HG02798 (cell line): ENCODE measurements around the gene THSD4.

Source experiments
- ATAC-seq: cut with Tn5 transposase; IDR thresholded peaks from one replicate; pipeline ENCODE4 v1.9.1; 2021; ENCODE audit warnings: mild to moderate bottlenecking; ENCODE audit not compliant: unreplicated experiment, poor library complexity

The THSD4 gene

DNA sequence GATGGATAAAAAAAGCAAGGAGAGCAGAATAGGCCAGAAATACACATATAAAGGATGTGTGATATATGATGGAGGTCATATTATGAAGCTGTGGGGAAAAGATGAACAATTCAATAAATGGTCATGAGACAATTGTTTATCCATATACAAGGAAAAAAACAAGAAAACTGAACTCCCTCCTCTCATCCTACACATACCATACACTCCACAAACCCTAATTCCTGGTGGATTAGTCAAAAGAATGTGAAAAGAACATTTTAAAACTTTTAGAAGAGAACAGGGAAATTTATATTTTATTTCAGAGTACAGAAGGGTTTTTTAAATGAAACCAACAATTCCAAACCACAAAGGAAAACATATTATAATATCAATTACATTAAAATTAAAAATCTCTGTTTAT lies 660.6 kb downstream of the THSD4 start:
- no peak for ATAC-seq

DNA sequence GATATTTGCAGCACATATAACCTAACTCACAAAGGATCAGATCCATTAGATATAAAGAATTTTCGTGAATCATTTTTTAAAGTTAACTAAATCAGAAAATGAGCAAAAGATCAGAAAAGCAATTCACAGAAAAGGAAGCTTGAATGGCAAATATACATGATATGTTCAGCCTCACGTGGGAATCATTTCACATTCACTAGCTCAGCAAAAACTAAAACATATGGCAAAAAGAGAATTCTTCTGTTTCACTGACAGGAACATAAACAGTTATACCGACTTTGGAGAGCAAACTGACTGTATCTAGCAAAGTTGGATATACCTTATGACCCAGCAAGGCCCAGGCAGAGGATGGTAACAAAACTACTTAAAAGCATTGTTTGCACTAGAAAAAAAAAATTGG lies 661.0 kb downstream of the THSD4 start:
- ATAC-seq, result no peak

DNA sequence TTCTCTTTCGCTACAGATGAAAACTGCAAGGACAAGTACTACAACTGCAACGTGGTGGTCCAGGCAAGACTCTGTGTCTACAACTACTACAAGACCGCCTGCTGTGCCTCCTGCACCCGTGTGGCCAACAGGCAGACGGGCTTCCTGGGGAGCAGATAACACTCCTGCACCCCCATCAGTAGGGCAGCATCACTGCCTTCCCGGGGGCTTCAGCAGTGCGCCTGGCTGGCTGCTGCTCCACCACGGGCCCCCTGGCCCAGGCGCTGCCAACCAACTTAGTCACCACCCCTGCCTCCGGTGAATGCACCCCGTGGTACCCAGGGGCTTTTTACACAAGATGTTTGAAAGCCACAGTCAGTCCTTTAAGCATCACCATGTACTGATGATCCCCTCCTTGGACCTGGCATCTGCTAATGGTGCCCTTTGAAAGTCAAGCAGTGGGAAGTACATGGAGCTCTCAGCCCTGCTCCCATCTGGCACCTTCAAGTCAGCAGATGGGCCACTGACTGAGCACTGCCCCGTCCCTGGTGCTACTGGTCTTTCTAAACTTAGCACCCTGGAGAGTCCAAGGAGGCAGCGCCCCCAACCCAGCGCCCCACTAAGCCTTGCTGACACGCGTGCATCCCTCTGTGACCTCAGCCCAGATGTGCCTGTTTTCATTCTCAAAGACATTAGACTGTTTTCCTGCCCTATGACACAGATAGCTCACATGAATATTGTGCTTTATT lies 662.1 kb downstream of the THSD4 start:
- no peak for ATAC-seq

DNA sequence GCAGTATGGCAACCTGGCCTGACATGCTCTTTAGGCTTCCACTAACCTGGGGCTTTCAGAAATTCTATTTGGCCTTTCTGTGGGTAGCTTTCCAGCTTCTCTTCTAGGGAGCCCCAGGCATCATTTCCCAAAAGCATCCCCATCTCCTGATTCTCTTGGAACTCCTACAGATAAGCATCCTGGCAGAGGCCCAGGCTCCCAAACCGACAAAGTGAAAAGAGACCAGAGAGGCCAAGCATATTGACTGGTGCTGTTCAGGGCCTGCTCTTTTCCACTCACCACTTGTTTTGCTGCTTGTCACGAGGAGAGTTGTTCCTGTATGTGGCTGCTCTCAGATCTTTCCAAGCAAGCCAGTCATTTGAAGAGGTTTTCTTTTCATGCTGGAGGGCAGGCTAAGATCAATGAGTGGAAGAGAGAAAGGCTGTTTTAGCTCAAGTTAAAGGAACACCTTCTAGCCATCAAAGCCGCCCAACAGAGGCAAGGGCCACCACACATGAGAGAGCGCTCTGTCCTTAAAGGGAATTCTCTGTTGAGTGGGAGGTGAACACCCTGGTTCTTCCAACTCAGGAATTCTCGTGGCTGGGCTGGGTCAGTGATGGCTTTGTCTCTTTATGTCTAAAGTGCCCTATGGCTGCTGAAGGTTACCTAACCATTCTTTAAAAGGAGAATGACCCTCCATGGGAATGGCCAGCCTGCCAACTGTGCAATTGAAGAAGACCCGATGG lies 664.0 kb downstream of the THSD4 start:
- no peak for ATAC-seq

DNA sequence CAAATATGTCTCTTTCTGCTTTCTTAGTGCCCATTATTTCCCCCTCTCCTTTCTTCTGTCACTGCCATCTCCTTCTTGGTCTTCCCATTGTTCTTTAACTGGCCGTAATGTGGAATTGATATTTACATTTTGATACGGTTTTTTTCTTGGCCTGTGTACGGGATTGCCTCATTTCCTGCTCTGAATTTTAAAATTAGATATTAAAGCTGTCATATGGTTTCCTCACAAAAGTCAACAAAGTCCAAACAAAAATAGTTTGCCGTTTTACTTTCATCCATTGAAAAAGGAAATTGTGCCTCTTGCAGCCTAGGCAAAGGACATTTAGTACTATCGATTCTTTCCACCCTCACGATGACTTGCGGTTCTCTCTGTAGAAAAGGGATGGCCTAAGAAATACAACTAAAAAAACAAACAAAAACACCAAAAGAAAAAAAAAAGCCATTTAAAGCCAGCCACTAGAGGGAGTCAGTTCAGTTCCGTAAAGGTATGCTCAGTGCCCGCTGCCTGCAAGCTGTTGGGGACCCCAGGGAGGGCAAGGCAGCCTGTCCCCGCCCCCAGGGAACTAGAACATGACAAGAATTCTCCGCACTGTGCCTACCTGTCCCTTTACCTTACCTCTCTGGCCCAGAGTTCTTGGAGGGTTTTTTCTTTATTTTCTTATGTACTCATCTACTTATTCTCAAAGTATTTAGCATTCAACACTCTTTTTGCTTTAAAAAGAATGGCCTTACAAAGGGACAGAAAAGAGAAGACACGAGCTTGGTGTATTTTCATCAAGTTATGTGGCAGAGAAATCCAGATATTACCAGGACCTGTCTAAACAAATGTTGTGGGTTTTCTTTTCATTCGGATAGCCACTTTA lies 665.1 kb downstream of the THSD4 start:
- peak; percentile 48 for ATAC-seq

DNA sequence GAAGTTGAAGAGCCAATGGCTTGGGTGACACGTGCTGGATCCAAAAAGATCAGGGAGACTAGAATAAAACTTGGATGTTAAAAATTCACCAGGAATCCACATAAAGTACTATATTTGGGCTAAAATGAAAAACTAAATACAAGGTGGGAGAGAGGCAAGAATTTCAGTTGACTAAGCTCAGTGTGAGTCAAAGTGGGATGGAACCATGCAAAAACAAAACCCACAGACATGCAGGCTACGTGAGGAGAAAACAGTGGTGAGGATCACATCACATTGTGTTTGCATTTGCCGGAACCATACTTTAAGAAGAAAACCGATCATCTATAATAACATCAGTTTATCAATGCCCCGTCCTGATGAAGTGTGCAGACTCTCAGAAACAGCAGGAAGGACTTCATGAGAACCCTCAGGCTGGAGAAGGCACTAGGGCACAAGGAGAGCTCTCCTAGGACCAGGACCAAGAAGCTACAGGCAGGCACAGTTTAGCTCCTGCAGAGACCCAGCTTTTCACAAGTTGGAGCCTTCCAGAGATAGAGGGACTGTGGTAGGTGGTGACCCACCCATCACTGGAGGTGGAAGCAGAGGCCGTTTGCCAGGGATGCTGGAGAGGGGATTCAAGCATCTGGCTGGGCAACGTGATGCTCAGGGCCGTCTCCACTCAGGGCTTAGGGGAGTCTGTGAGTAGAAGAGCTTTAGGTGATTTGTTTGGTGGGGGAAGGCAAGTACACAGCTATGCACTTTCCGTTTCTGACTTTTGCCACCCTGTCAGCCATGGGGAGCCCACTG lies 666.1 kb downstream of the THSD4 start:
- ATAC-seq, result peak; percentile 53

DNA sequence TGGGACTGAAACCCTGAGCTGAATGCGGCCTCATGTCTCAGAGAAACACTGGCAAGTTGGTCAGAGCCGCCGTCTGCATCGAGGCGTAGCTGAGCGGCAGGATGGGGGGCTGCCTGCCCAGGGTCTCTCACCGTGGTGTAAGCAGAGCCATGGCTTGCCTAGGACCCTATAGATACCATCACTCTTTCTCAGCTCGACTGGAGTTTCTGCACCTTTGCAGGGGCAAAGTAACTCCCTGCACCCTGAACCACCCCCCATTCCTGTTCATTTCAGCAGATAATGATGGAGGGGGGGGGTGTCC lies 666.6 kb downstream of the THSD4 start:
- ATAC-seq, result no peak

DNA sequence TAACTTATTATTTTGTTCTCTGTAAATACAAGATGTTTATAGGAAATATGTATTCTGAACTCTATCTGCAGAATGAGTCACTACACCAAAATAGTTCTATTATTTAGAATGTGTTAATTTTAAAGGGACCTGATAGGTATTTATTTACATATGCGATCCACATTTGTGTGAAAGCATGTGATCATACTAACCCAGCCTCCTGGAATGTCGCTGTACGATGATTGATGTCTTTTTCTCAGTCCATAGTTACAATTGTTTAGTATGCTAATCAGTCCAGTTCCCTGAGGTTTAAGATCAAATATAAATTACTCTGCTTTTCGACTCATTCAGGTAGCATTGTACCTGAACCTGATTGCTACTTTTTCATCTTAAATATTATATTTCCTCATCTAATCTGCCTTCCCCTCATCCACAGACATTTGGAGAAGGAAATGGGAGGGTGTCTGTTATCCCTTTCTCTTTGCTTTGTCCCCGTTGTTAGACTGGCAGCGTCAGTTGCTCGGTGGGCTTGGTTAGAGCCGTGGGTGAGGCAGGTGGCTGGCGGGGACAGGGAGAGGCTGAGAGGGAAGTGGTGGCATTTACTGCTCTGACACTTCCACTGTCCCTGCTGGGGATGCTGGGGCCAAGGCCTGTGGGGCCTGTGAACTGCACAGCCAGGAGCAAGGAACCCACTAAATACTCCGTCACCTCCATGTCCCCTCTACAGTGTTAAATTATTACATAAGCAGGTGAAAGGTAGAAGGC lies 667.3 kb downstream of the THSD4 start:
- ATAC-seq, result no peak

DNA sequence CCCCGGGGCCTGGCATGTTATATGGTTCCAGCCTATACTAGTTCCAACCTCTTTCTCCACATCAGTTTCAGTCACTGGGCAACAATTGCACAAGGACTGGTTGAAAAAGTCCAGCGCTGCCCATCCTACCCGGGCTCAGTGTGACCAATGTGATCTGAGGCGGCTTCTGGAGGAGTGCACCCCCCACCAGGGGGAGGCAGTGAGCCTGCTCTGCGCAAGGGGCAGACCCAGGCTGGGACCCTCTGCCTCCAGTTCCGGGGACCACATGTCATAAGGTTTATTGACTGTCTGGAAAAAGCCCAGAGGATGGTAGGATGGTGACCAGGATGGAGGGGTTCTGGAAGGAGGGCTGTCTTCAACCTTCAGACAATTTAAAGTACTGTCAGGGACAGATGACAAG lies 669.4 kb downstream of the THSD4 start:
- ATAC-seq, result no peak

DNA sequence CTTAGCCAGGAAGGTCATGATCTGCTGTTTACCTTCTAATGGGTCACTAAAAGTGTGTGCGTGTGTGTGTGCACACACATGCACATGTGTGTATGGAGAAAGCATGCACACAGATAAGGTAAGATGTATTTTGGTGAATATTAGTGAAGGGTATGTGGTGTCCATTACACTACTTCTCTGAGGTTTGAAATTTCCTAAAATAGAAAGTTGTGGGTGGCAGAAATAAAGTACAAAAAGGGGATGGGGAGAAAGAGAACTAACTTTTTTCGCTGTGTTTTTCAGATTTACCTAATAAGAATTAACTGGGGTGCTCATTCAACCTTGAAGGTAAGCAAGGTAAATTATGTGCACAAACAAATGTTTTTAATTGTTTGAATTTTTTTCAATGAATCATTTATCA lies 670.7 kb downstream of the THSD4 start:
- no peak for ATAC-seq

DNA sequence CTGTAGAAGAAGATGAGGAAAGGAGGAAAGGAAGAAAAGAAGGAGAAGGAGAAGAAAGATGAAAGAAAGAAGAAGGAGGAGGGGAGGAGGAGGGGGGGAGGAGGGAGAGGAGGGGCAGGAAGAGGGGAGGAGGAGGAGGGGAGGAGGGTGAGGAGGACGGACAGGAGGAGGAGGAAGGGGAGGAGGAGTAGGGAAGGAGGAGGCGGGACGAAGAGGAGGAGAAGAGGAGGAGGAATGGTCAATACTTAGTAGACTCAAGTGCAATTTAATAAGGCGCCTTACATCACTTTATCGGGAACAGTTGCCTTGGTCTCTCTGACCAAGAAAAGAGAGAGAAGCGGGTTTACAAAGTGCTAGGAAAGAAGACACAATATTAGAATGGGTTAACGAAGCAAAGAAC lies 671.4 kb downstream of the THSD4 start:
- no peak for ATAC-seq

DNA sequence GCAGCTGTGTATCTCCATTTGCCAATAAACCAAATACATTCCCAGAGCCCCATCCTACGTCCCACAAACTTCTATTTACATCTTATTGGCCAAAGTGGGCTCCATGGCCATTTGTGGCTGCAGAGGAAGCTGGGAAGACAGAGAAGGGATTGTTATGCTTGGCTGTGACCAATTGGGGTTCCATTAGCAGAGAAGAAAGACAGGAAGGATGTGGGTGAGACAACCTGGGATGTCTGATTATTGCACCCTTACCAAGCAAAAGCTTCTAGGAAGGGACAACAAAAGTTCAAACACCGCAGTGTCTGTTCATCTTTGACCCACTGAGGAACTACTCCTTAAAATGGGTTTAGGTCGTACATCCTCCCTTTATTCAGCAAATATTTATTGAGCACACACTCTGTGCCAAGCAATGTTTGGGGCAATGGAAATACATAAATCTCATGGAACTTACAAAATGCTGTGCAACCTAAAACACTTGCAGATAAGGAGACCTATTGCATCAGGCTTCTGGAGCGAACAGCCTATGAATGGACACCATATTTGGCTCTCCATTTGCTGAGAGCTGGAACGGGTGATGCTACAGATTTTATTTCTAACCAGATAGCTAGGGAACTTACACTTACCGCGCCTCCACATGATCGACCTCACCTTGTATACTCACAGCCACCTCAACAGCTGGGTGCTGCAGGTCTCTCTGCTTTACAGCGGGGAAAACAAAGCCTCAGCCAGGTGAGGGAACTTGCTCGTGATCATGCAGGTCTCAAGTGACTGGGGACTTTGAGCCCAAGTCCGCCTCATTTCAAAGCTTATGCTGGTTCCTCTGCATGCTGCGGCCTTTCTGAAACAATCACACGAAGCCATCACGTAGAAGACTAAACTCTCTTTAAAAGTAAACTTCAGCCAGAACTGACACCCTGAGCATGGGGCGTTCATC lies 673.6 kb downstream of the THSD4 start:
- ATAC-seq, result no peak

DNA sequence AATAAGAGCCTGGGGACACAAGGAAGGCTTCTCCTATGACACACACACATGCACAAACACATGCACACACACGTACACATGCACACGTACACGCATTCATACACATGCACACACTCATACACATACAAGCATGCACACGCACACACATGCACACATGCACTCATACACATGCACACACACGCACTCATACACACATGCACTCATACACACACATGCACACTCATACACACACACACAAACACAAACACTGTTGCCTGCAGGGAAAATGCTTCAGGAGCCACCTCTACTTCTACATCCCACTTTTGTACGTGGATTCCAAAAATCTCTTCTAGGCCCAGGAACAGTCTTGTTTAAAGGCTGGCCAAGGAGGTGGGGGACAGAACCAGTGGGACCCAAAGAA lies 674.3 kb downstream of the THSD4 start:
- ATAC-seq, result no peak

DNA sequence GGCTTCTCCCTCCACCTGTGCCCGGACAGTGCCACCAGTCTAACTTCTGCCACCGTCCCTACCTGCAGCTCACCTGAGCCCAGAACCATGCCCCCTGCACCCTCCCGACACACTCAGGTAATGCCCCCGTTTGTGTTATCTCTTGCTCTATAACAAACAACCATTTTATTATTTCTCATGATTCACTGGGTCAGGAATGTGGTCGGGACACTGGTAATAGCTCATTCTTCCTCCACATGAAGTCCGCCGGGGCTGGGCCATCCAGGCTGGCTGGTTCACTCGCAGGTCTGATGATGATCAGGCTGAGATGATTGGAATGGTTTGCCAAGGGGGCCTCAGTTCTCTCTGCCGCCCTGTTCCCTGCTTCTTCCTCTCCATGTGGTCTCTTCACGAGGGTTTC lies 674.8 kb downstream of the THSD4 start:
- no peak for ATAC-seq

DNA sequence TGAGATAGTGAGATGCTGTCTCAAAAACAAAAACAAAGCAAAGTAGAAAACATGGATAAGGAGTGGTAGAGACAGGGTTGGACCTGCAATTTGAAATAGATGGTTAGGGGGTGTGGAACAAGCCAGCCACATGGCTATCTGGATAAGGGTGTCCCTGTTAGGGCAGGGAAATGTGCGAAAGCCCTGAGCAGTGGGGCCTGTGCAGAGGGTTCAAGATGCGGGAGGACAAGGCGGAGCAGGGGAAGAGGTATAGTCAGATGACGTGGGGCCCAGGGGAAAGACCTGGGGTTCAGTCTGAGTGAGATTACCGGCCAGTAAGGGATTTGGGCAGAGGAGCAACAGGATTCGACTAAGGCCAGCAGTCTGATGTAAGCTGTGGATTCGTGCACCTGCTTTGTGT lies 676.7 kb downstream of the THSD4 start:
- no peak for ATAC-seq

DNA sequence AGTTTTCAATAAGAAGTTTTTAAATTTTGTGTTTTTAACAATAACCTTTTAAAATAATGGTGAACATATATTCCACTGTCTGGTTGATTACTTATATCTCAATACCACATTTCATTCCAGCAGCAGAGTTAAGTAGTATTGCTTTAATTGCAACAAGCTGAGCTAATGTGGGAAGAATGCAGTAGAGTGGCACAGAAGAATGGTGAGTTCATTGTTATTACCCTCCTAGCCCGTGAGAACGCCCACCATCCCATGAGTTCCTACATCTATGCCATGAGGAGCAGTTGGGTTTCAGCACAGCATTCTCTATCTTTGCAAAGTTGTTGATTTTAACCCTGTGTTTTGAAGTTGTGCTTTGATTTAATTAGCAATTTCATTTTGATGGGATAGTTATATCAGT lies 677.2 kb downstream of the THSD4 start:
- no peak for ATAC-seq

DNA sequence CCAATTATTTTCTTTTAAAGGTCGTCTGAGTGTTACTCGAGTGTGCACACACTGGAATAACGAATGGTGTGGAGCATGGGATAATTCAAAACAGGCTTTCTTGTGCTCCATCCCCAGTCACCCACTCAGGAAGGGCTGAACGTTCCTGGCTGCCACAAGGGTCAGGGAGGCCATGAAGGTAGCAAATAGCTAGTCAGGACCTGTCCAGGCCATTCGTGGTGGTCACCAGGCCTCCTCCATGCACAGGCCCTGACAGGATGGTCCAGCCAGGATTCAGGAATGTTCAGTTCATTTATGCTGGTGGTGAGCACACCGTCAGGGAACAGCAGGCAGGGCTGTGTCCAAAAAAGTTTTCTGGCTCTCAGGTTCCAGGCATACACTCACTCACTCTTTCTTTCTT lies 683.4 kb downstream of the THSD4 start:
- ATAC-seq, result no peak

DNA sequence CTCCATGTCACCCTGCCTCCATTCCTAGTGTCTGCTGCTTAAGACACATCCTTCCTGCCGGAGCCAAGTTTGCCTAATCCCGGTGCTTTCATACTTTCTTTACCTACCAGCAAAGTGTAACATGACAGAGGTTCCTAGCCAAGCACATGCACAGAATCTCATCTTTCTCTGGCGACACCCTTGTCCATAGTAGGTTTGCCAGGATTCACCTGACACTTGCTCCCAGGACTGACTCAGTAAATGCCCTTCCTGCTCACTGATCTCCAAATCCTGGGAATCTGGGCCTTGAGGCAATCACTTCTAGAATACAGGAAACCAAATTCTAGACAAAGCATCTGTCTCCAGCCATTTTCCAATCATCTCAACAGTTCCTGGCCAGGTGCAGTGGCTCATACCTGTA lies 684.9 kb downstream of the THSD4 start:
- no peak for ATAC-seq
